Stimulated activated naive CD8-positive, alpha-beta T cell treated with anti-CD3 and anti-CD28 coated beads, Interleukin-15, Interleukin-2, amounts not matched to agents 100 U/mL and 50 U/mL, for 24 hours (primary cell): Measurements from ENCODE around the gene SRP68.

Experiments
- ATAC-seq: fragments of 150-1000 bp; cut with Tn5 transposase; one replicate; pipeline ENCODE4 v1.10.0; 2021
- DNase-seq: peaks from one replicate; pipeline ENCODE4 v3.0.0; 2021

Gene SRP68

DNA sequence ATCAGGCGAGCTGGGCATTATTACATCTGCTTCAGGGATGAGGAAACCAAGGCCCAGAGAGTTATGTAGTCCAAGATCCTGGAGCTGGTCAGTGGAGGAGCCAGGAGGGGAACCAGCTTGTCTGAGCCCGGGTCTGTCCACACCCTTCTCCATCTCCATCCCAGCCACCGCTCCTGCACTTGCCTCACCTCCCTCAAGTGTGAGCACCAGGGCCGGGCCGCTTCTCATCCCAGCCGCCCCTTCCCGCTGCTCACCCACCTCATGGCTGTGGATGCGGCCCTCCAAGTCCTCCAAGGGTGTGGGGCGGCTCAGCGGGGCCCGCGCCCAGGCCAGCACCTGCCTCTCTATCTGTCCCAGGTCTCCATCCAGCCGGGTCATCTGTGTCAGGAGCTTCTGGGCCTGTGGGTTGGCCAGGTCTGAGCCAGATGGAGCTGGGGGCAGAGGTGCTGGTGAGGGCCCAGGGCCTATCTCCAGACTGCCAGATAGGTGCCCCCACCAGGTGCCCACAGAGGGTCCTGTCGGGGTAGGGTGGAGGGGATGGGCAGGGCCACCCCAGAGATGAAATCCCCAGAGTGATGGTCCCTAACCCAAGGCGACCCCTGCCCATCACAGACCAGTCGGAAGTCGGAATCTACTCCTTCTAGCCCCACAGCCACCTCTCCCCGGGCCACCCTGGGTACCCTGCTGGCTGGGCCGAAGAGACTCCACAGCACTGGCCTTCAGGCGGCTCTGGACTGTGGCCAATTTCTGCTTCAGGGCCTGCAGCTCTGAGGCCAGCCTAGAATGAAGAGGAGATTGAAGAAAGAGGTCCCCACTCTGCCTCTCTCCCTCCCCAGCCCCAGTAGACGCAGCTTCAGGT is 54.6 kb downstream of the SRP68 start:
- no peak for DNase-seq

DNA sequence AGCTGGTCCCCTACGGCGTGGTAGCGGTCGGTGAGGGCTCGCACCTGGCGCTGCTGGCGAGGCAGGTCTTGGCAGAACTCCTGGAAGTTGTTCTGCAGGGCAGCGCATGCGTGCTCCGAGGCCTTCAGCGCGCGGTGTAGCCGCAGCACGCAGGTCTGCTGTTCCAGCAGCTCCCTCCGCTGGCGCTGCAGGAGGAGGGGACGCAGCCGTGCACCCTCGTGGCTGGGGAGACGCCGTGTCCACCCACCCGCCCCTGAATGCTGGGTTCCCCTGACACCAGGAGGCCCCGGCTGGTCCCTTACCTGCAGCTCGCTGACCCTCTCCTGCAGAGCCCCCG is 57.4 kb downstream of the SRP68 start:
- no peak for DNase-seq
- no peak for ATAC-seq

More for the DNA sequence above, 54.6 kb downstream of the SRP68 start:
- no peak for ATAC-seq

GRCh38 chr17:76014100-76014924 is 58.0 kb downstream of the SRP68 start:
- DNase-seq: peak; percentile 84
- ATAC-seq: peak; percentile 91

DNA sequence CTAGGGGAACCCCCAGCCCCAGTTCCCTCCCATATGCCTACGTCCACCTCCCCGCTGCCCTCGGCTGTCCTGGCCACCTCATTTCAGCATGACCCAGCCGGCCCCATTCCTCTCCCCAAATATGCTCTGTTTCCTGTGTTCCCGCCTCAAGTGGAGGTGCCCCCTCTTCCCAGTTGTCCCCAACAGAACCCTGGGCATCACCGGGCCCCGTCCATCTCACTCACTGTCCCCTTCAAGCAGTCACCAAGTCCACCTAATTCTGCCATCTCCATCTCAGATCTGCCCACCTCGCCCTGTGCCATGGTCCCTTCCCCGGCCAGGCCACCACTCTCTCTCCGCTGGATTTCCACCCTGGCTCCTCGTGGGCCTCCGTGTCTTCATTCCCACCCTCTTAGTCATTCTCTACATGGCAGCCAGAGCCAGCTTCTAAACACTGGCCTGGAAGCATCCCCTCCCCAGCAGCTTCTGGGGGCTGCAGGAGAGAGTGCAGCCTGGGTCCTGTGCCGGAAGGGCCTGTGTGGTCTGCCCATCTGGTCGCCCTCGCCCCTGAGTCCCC is 58.9 kb downstream of the SRP68 start:
- ATAC-seq (no peak), DNase-seq (no peak)

- no peak for ATAC-seq
Observed at GRCh38 chr17:76011951-76012350, 60.4 kb downstream of the SRP68 start.

GRCh38 chr17:76009969-76010661 is 62.2 kb downstream of the SRP68 start:
- DNase-seq: no peak
- no peak for ATAC-seq

More at GRCh38 chr17:76011951-76012350, 60.4 kb downstream of the SRP68 start:
- no peak for DNase-seq

DNA sequence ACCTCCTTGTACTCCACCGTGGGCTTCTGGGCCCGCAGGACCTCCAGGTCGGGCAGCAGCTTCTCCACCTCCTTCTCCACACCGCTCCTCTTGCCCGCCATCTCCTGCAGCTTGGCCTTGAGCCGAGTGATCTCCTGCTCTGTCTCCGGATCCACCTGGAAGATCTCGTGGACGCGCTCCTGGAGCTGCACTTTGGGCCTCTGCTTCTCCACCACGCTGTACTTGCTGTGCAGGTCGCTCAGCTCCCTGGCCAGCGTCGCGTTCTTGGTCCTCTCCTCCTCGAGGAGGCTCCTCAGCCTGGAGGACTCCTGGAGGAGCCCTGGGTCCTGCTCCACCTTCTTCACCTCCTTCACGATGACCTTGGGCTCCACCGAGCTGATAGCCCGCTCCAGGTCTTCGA is 62.9 kb downstream of the SRP68 start:
- DNase-seq: no peak

DNA sequence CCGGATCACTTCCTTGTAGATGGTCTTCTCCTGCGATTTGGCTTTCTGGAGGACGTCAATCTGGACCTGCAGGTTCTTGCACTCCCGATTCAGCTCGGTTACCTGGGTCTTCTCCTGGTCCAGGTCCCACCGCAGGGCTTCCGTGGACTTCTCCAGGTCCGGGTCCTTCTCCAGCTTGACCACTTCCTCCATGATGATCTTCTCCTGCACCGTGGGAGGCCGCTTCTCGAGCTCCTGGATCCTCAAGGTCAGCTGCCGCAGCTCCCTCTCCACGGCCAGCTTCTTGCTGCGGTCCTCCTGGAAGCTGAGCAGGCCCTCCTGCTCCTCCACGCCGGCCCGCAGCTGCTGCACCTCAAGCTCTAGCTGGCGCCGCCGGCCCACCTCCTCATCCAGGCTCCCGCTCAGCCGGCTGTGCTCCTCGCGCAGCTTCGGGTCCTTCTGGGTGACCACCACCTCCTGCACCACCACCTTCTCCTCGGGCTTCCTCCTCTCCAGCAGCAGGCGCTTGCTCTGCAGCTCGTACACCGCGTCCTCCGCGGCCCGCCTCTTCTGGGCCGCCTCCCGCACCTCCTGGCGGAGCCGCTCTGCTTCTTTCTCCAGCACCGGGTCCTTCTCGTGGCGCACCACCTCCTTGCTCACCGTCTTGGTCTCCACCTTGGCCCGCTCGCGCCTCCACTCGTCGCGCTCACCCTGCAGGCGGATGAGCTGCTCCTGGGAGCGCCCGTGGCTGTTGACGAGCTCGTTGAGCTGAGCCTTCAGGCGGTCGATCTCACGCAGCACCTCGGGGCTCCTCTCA is 63.5 kb downstream of the SRP68 start:
- DNase-seq (no peak), ATAC-seq (no peak)

More for the DNA sequence above, 62.9 kb downstream of the SRP68 start:
- ATAC-seq: no peak

- no peak for ATAC-seq
- DNase-seq: no peak
Observed at GRCh38 chr17:76008208-76008607, 64.1 kb downstream of the SRP68 start.

GRCh38 chr17:76007850-76008165 is 64.5 kb downstream of the SRP68 start:
- no peak for DNase-seq

DNA sequence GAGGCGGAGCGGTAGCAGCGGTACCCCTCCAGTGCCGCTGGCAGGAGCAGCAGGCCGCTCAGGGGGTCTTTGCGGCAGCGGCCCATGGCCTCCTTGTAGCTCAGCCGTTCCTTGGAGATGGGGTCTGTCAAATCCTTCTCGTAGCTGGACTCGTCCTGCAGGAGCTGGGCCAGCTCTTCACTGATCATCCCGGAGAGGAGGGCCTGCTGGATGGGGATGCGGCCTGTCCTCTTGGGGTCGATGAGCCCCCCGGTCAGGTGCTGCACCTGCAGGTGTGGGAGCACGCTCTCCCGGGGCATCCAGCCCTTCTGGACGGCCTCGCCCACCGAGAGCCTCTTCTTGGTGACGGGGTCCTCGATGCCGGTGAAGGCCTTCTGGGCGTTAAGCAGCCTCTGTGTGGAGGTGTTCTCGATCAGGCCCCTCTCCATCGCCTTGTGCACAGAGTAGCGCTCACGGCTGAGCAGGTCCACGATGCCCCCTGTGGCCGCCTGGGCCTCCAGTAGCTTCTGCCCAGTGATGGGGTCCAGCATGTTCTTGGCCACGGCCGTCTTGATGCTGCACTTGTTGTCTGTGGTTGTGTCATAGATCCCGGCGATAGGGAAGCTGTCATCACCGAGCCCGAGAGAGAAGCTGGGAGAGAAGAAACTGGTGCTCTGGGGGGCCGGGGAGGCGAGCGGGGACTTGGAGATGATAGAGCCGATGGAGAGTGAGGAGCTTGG is 65.0 kb downstream of the SRP68 start:
- DNase-seq (no peak), ATAC-seq (no peak)

More at GRCh38 chr17:76007850-76008165, 64.5 kb downstream of the SRP68 start:
- no peak for ATAC-seq

GRCh38 chr17:76005263-76006149 is 66.8 kb downstream of the SRP68 start:
- DNase-seq (peak; percentile 93), ATAC-seq (peak; percentile 56)

DNA sequence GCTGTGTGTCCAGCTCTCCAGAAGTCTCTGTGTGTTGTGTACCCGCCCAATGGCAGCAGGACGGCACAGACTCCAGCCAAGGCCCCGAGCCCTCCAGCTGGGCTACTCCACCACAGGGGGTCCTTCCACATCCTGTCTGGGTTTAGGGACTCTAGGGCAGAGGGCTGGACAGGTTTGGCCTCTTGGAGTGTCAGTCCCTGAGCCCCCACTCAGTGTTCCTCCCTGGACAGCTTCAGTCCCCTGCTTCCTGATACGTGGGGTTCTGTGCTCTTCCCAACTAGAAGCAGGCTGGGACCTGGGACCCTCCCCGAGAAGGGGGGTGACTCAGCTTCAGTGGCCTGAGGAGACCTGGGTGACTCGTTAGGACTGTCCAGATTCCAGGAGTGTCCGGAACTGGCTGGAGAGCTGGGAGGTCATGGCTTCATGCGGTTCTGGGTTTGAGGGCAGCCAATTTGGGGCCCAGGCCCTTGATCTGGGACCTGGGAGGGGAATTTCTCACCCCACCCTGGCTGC is 67.5 kb downstream of the SRP68 start:
- DNase-seq (no peak), ATAC-seq (no peak)

GRCh38 chr17:76003915-76004314 is 68.4 kb downstream of the SRP68 start:
- no peak for ATAC-seq

DNA sequence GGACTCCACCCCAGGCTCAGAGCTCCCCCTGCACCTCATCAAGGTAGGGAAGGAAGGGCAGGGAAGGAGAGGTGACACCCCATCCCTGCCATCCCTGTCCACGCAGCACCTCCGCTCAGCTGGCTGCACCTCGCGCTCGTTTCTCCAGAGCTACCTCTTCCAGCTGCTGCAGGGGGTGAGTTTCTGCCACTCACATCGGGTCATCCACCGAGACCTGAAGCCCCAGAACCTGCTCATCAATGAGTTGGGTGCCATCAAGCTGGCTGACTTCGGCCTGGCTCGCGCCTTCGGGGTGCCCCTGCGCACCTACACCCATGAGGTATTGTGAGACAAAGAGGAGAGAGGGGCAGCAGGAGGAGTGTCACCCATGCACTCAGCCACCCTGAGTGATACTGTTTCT is 70.2 kb downstream of the SRP68 start:
- ATAC-seq (no peak), DNase-seq (no peak)

More at GRCh38 chr17:76003915-76004314, 68.4 kb downstream of the SRP68 start:
- no peak for DNase-seq

GRCh38 chr17:76000755-76001521 is 71.4 kb downstream of the SRP68 start, which contains the start of gene CDK3:
Gene CDK3 (plus strand): TSS chr17:76000855. CDS start chr17:76001426, 571 bp downstream.
- DNase-seq (no peak), ATAC-seq (no peak)

- DNase-seq (peak; percentile 79), ATAC-seq (peak; percentile 48)
Observed at GRCh38 chr17:76000016-76000754, 72.1 kb downstream of the SRP68 start.

GRCh38 chr17:75998327-75998795 is 74.0 kb downstream of the SRP68 start:
- DNase-seq (no peak), ATAC-seq (no peak)
